ENCODE data around the gene FBXW5. TPM values are rescaled to one million over a fixed set of nuclear protein-coding genes. Genes with fewer than 3 reads are reported as not detected.

Gene FBXW5
- total RNA-seq, 1 experiment from 2014 or later = 88.0 TPM

DNA sequence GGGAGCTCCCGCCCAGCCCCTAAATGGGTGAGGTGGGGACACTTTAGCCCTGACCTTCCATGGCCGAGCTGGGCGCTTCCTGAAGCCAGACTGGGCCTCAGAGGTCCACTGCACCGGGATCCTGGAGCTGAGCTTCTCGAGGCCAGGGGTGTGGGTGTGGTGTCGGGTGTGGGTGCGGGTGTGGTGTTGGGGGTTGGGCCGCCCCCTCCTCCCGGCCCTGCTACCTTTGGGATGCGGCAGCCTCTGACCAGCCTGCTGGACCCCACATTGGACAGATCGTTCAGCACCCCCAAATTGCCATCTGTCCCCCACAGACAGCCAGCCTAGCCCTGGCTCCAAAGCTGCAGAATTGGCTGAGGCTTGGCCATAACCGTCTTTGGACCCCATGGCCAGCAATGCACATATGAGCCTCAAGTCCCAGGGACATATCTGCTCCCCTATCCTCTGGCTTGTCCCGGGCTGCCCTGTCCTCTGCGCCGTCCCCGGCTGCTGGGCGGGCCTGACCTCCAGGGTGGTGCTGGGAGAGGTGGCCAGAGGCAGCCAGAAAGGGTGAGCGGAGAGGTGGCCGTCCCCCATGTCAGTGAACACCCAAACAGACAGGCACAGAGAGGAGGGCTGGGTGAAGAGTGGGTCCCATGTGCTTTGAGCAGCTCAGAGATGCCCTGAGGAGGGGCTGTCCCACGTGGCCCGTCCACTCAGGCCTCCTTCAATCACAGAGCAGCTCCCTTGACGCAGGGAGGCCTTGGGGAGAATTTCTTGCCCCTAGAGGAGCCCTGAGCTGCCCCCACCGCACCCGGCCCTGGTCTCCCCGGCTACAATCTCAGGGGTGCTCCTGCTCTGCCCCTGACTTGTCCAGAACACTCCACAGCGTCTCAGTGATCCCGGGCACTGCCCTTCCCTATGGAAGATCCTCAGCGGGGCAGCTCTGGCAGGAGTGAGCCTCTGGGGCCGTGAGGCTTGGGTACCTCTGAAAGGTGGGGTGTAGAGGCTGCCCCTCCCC, 29.4 kb upstream of the FBXW5 start:
- ATAC-seq (no peak), DNase-seq (ENCODE audit: low read depth, low spot score) (no peak)
- H3K4me1 ChIP-seq (ENCODE audit: control insufficient read depth in 1 of 2, insufficient read depth in 2 of 2, low read length in 2 of 2) = peaks cover 2 to 29% of the 10 kb centered on the region in 2 experiments; a peak in 3 of 4 replicates
- H3K9me2 ChIP-seq (ENCODE audit: insufficient read depth) = no peaks in the 10 kb centered on the region
- no peak overlapping the region for H3K9ac ChIP-seq (ENCODE audit: low read length)
- H2AFZ ChIP-seq (ENCODE audit: low read depth, low read length, poor library complexity, severe bottlenecking) = no peak overlapping the region
- H3K4me3 ChIP-seq (replicated peaks in 1 of 2; ENCODE audit: low read depth in 1 of 2, low read length in 2 of 2) = no peak overlapping the region
- no peaks in the 10 kb centered on the region for H3K79me2 ChIP-seq (ENCODE audit: insufficient read depth, low read length)
- CTCF ChIA-PET = interaction anchor here (1.2 to 2.0 kb wide), 2 partner anchors 26 to 56 kb away, joined by 3 to 8 read pairs; no protein-coding TSS in a partner anchor
- RAD21 ChIA-PET (ENCODE audit: low non-redundant PET in 1 of 2, low total read pairs in 2 of 2, uncharacterized antibody in 2 of 2, unreplicated experiment in 2 of 2) = no interaction called here
- H3K9me3 ChIP-seq (ENCODE audit: control insufficient read depth in 1 of 2, insufficient read depth in 1 of 2, low read depth in 1 of 2, low read length in 2 of 2) = no peaks in the 10 kb centered on the region
- POLR2A ChIA-PET = interaction anchor here (1.0 kb wide), 1 partner anchor 9 kb away, joined by 3 read pairs; no protein-coding TSS in a partner anchor
- H3K27me3 ChIP-seq (ENCODE audit: insufficient read depth, low read length) = no peaks in the 10 kb centered on the region
- no peak for TF ChIP-seq POLR2AphosphoS5 (IDR thresholded peaks at IDR 0.05; ENCODE audit: low read depth, low read length)
- TF ChIP-seq SIN3A (IDR thresholded peaks at IDR 0.05; ENCODE audit: low read depth) = no peak
- TF ChIP-seq, protein P1, sequence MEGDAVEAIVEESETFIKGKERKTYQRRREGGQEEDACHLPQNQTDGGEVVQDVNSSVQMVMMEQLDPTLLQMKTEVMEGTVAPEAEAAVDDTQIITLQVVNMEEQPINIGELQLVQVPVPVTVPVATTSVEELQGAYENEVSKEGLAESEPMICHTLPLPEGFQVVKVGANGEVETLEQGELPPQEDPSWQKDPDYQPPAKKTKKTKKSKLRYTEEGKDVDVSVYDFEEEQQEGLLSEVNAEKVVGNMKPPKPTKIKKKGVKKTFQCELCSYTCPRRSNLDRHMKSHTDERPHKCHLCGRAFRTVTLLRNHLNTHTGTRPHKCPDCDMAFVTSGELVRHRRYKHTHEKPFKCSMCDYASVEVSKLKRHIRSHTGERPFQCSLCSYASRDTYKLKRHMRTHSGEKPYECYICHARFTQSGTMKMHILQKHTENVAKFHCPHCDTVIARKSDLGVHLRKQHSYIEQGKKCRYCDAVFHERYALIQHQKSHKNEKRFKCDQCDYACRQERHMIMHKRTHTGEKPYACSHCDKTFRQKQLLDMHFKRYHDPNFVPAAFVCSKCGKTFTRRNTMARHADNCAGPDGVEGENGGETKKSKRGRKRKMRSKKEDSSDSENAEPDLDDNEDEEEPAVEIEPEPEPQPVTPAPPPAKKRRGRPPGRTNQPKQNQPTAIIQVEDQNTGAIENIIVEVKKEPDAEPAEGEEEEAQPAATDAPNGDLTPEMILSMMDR (IDR thresholded peaks at IDR 0.05 in 2 of 3, conservative IDR thresholded peaks at IDR 0.05 in 1 of 3; ENCODE audit: borderline replicate concordance in 1 of 3, insufficient read depth in 1 of 3, low read depth in 2 of 3, low read length in 2 of 3) = no peak
- TF ChIP-seq, protein P2, sequence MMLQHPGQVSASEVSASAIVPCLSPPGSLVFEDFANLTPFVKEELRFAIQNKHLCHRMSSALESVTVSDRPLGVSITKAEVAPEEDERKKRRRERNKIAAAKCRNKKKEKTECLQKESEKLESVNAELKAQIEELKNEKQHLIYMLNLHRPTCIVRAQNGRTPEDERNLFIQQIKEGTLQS (IDR thresholded peaks at IDR 0.05) = no peak
- no peak for TF ChIP-seq EGR1 (IDR thresholded peaks at IDR 0.05; ENCODE audit: low read depth)
- TF ChIP-seq YY1 (IDR thresholded peaks at IDR 0.05; ENCODE audit: extremely low read depth, insufficient replicate concordance, low read depth, low read length) = no peak
- TF ChIP-seq, protein P3, sequence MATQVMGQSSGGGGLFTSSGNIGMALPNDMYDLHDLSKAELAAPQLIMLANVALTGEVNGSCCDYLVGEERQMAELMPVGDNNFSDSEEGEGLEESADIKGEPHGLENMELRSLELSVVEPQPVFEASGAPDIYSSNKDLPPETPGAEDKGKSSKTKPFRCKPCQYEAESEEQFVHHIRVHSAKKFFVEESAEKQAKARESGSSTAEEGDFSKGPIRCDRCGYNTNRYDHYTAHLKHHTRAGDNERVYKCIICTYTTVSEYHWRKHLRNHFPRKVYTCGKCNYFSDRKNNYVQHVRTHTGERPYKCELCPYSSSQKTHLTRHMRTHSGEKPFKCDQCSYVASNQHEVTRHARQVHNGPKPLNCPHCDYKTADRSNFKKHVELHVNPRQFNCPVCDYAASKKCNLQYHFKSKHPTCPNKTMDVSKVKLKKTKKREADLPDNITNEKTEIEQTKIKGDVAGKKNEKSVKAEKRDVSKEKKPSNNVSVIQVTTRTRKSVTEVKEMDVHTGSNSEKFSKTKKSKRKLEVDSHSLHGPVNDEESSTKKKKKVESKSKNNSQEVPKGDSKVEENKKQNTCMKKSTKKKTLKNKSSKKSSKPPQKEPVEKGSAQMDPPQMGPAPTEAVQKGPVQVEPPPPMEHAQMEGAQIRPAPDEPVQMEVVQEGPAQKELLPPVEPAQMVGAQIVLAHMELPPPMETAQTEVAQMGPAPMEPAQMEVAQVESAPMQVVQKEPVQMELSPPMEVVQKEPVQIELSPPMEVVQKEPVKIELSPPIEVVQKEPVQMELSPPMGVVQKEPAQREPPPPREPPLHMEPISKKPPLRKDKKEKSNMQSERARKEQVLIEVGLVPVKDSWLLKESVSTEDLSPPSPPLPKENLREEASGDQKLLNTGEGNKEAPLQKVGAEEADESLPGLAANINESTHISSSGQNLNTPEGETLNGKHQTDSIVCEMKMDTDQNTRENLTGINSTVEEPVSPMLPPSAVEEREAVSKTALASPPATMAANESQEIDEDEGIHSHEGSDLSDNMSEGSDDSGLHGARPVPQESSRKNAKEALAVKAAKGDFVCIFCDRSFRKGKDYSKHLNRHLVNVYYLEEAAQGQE (IDR thresholded peaks at IDR 0.05; ENCODE audit: low read depth) = no peak
- no peak for TF ChIP-seq CEBPB (IDR thresholded peaks at IDR 0.05; ENCODE audit: low read depth)
- TF ChIP-seq CBX3 (IDR thresholded peaks at IDR 0.05; ENCODE audit: low read depth) = no peak
- no peak for TF ChIP-seq POLR2A (IDR thresholded peaks at IDR 0.05; ENCODE audit: borderline replicate concordance, extremely low read depth, insufficient read depth, insufficient read length)
- no peak for TF ChIP-seq SP1 (IDR thresholded peaks at IDR 0.05; ENCODE audit: low read depth)
- TF ChIP-seq ZNF274 (IDR thresholded peaks at IDR 0.05; ENCODE audit: low read depth, low read length) = no peak
- H3K27ac ChIP-seq (ENCODE audit: low read depth, low read length) = no peak overlapping the region
- intact Hi-C loops (cut with micrococcal nuclease) = no loop called here
- H4K20me1 ChIP-seq (ENCODE audit: insufficient read depth) = no peaks in the 10 kb centered on the region
- no TSS peak for BruUV-seq (replicated peaks)
- no peak overlapping the region for H3K4me2 ChIP-seq (ENCODE audit: low read length)
- no peaks in the 10 kb centered on the region for H3K36me3 ChIP-seq (ENCODE audit: control insufficient read depth in 1 of 2, insufficient read depth in 2 of 2, low read length in 2 of 2)

Measured in HCT116 (cell line).